Measurements from ENCODE around the gene RFNG. TPM values are rescaled to one million over a fixed set of nuclear protein-coding genes. Genes with fewer than 3 reads are reported as not detected.

Gene RFNG
- total RNA-seq, 1 donor from 2014 or later = 13.6 TPM

- Histone ChIP-seq H3F3A (ENCODE audit: low read depth) (peaks cover 9% of the 10 kb centered on the region), H4K20me1 (ENCODE audit: low read depth) (no peaks in the 10 kb centered on the region), H3K4me3 (no peak overlapping the region), H3K79me2 (ENCODE audit: low read depth) (no peaks in the 10 kb centered on the region), H3K27me3 (no peaks in the 10 kb centered on the region), H3K9me3 (ENCODE audit: low read depth) (no peaks in the 10 kb centered on the region), H3K4me2 (no peak overlapping the region), H3K4me1 (peaks cover 15% of the 10 kb centered on the region), H2AFZ (replicated peaks) (no peak overlapping the region), H3K9ac (peak overlapping the region; percentile 17), H3K36me3 (no peaks in the 10 kb centered on the region), H3K27ac (no peak overlapping the region)
- TF ChIP-seq EZH2phosphoT487 (IDR thresholded peaks at IDR 0.05) = no peak
- TF ChIP-seq EZH2 (IDR thresholded peaks at IDR 0.05) = no peak
- no peak for TF ChIP-seq CTCF (IDR thresholded peaks at IDR 0.05)
- DNase-seq (ENCODE audit: low spot score) = no peak
- peaks cover 3% of the 10 kb centered on the region for H3K27me3 Mint-ChIP-seq (ENCODE audit: insufficient read depth, low read depth)
- peaks cover 33% of the 10 kb centered on the region for H3K4me1 Mint-ChIP-seq
- H3K36me3 Mint-ChIP-seq = no peaks in the 10 kb centered on the region
- no peak overlapping the region for H3K4me3 Mint-ChIP-seq
- no peaks in the 10 kb centered on the region for H3K9me3 Mint-ChIP-seq
- no peak overlapping the region for H3K27ac Mint-ChIP-seq
These were observed 53.4 kb downstream of the RFNG start for GRCh38 chr17:81998212-81998611.

Other genes starting within 250 kb of the RFNG start
- not detected in 2 replicates for gene GCGR, start 247.7 kb downstream of the RFNG start, total RNA-seq (ENCODE audit: low replicate concordance)
- gene MCRIP1, start 218.5 kb downstream of the RFNG start, total RNA-seq (ENCODE audit: low replicate concordance) = 45.6 and 110 TPM in 2 replicates
- 0.12 TPM in 1 of 2 replicates, not detected in the other for gene PPP1R27, start 216.8 kb downstream of the RFNG start, total RNA-seq (ENCODE audit: low replicate concordance)
- gene P4HB, start 191.3 kb downstream of the RFNG start, total RNA-seq (ENCODE audit: low replicate concordance) = 203 and 344 TPM in 2 replicates
- gene ARHGDIA, start 180.5 kb downstream of the RFNG start, total RNA-seq (ENCODE audit: low replicate concordance) = 25.1 and 47.9 TPM in 2 replicates
- 140 and 156 TPM in 2 replicates for gene ALYREF, start 160.2 kb downstream of the RFNG start, total RNA-seq (ENCODE audit: low replicate concordance)
- gene ANAPC11, start 160.1 kb downstream of the RFNG start, total RNA-seq (ENCODE audit: low replicate concordance) = 100 and 220 TPM in 2 replicates
- 2.8 TPM in 1 of 2 replicates, not detected in the other for gene NPB, start 149.6 kb downstream of the RFNG start, total RNA-seq (ENCODE audit: low replicate concordance)
- 6.8 and 17.0 TPM in 2 replicates for gene PCYT2, start 140.4 kb downstream of the RFNG start, total RNA-seq (ENCODE audit: low replicate concordance)
- 5.1 and 15.2 TPM in 2 replicates for gene SIRT7, start 133.6 kb downstream of the RFNG start, total RNA-seq (ENCODE audit: low replicate concordance)
- 8.1 and 12.9 TPM in 2 replicates for gene MAFG, start 124.1 kb downstream of the RFNG start, total RNA-seq (ENCODE audit: low replicate concordance)
- 32.6 and 72.2 TPM in 2 replicates for gene PYCR1, start 114.5 kb downstream of the RFNG start, total RNA-seq (ENCODE audit: low replicate concordance)
- gene MYADML2, start 104.6 kb downstream of the RFNG start, total RNA-seq (ENCODE audit: low replicate concordance) = 0.11 TPM in 1 of 2 replicates, not detected in the other
- 0.25 TPM in 1 of 2 replicates, not detected in the other for gene NOTUM, start 90.6 kb downstream of the RFNG start, total RNA-seq (ENCODE audit: low replicate concordance)
- gene ASPSCR1, start 74.2 kb downstream of the RFNG start, total RNA-seq (ENCODE audit: low replicate concordance) = 13.1 and 40.9 TPM in 2 replicates
- gene CENPX, start 28.9 kb downstream of the RFNG start, total RNA-seq (ENCODE audit: low replicate concordance) = 53.0 and 85.0 TPM in 2 replicates
- gene LRRC45, start 28.5 kb downstream of the RFNG start, total RNA-seq (ENCODE audit: low replicate concordance) = 15.4 and 46.7 TPM in 2 replicates
- gene RAC3, start 20.1 kb downstream of the RFNG start, total RNA-seq (ENCODE audit: low replicate concordance) = 31.6 and 81.2 TPM in 2 replicates
- 36.5 and 64.9 TPM in 2 replicates for gene DCXR, start 14.1 kb downstream of the RFNG start, total RNA-seq (ENCODE audit: low replicate concordance)
- gene GPS1, start 87 bp upstream of the RFNG start, total RNA-seq (ENCODE audit: low replicate concordance) = 86.6 and 174 TPM in 2 replicates
- 54.5 and 76.6 TPM in 2 replicates for gene DUS1L, start 14.0 kb upstream of the RFNG start, total RNA-seq (ENCODE audit: low replicate concordance)
- gene FASN, start 46.4 kb upstream of the RFNG start, total RNA-seq (ENCODE audit: low replicate concordance) = 77.9 and 266 TPM in 2 replicates
- gene CCDC57, start 161.0 kb upstream of the RFNG start, total RNA-seq (ENCODE audit: low replicate concordance) = 15.0 and 29.8 TPM in 2 replicates
- gene SLC16A3, start 177.2 kb upstream of the RFNG start, total RNA-seq (ENCODE audit: low replicate concordance) = 21.0 and 82.9 TPM in 2 replicates
- gene CSNK1D, start 221.9 kb upstream of the RFNG start, total RNA-seq (ENCODE audit: low replicate concordance) = 41.5 and 60.7 TPM in 2 replicates

Data from neural progenitor cell (in vitro differentiated cells).